A549 (cell line): Measurements from ENCODE around the gene SIGMAR1. TPM values are rescaled to one million over a fixed set of nuclear protein-coding genes. Genes with fewer than 3 reads are reported as not detected.

Experiments used
- ATAC-seq, 2 experiments: fragments of 200-7000 bp in 1 of 2; fragments of >200 bp in 1 of 2; cut with Nextera tagmentation in 1 of 2; cut with Tn5 transposase in 1 of 2; 3 replicates each; pipeline versions ENCODE4 v1.8.0 to v1.9.1; 2018 to 2020; ENCODE audit warnings: mild to moderate bottlenecking in 1 of 2, moderate library complexity in 1 of 2
- CTCF ChIA-PET: fragments of 300-600 bp; sonication (Branson Sonifier 250); formaldehyde crosslinking; extraction: SDS; loops from one replicate; lab custom pipeline; 2021; ENCODE audit warnings: antibody characterized with exemption, inconsistent platforms; lab: Yijun Ruan, JAX
- POLR2A ChIA-PET: fragments of 350-600 bp; formaldehyde crosslinking; extraction: SDS; loops from one replicate; lab custom pipeline; 2021; ENCODE audit warnings: antibody characterized with exemption, inconsistent platforms; lab: Yijun Ruan, JAX
- DNase-seq, 2 experiments: peaks; one replicate each; pipeline versions ENCODE4 v3.0.0 to v3.0.0-alpha.2; 2011 to 2016; ENCODE audit warnings: low read depth in 1 of 2, low spot score in 1 of 2
- FAIRE-seq: peaks from 2 replicates; lab custom pipeline; 2011; peaks lifted over from hg19 to GRCh38; lab: Jason Lieb, UNC
- H3K27ac ChIP-seq, 2 experiments: fragments of >200 bp; sonication (Bioruptor Twin); formaldehyde crosslinking; 3 replicates each; pipeline ENCODE4 v1.5.1; 2016 to 2017
- H3K4me1 ChIP-seq: fragments of >200 bp; sonication (Bioruptor Twin); formaldehyde crosslinking; 3 replicates; pipeline ENCODE4 v1.6.1; 2016
- H3K4me2 ChIP-seq: fragments of >200 bp; sonication (Bioruptor Twin); formaldehyde crosslinking; 3 replicates; pipeline ENCODE4 v1.6.1; 2016
- H3K4me3 ChIP-seq: fragments of >200 bp; sonication (Bioruptor Twin); formaldehyde crosslinking; 3 replicates; pipeline ENCODE4 v1.5.1; 2016
- H3K9me3 ChIP-seq: fragments of >200 bp; sonication (Bioruptor Twin); formaldehyde crosslinking; 3 replicates; pipeline ENCODE4 v1.6.1; 2016
- ATOH8 ChIP-seq: fragments of 250-450 bp; sonication (Bioruptor Pico); IDR thresholded peaks from 2 replicates; pipeline ENCODE4 v1.5.0; 2020; ENCODE audit warnings: low read depth, mild to moderate bottlenecking, moderate library complexity
- BHLHE40 ChIP-seq: IDR thresholded peaks from 2 replicates; pipeline ENCODE4 v1.6.1; 2012; ENCODE audit warnings: low read depth, low read length, inconsistent platforms
- CEBPB ChIP-seq, 2 experiments: fragments of >200 bp in 1 of 2; sonication (Bioruptor Twin) in 1 of 2; formaldehyde crosslinking in 1 of 2; IDR thresholded peaks; 2 replicates each; pipeline ENCODE4 v1.6.1; 2012 to 2016
- CHD4 ChIP-seq: fragments of 200-600 bp; sonication (generic); IDR thresholded peaks from 2 replicates; pipeline ENCODE4 v1.6.1; 2016; ENCODE audit warnings: antibody characterized with exemption, mild to moderate bottlenecking, borderline replicate concordance
- EHF ChIP-seq: fragments of 250-450 bp; sonication (Bioruptor Pico); IDR thresholded peaks from 2 replicates; pipeline ENCODE4 v1.5.0; 2020; ENCODE audit warnings: mild to moderate bottlenecking
- EP300 ChIP-seq, 2 experiments: fragments of >200 bp; sonication (Bioruptor Twin); formaldehyde crosslinking; IDR thresholded peaks; 2 replicates in 1 of 2; 3 replicates in 1 of 2; pipeline ENCODE4 v1.6.1; 2016 to 2017
- FOXS1 ChIP-seq: fragments of 250-450 bp; sonication (Bioruptor Pico); IDR thresholded peaks from 2 replicates; pipeline ENCODE4 v1.5.0; 2020; ENCODE audit warnings: mild to moderate bottlenecking, moderate library complexity
- MYC ChIP-seq: IDR thresholded peaks from 2 replicates; pipeline ENCODE4 v1.6.1; 2012; ENCODE audit warnings: mild to moderate bottlenecking, inconsistent platforms, low read length, improper control_type of control experiment, borderline replicate concordance
- NPAS2 ChIP-seq: fragments of 250-450 bp; sonication (Bioruptor Pico); IDR thresholded peaks from 2 replicates; pipeline ENCODE4 v1.8.0; 2022; ENCODE audit warnings: mild to moderate bottlenecking, moderate library complexity, borderline replicate concordance
- RAD21 ChIP-seq, 2 experiments: fragments of >200 bp in 1 of 2; sonication (Bioruptor Twin) in 1 of 2; formaldehyde crosslinking in 1 of 2; IDR thresholded peaks in 1 of 2; conservative IDR thresholded peaks in 1 of 2; 2 replicates in 1 of 2; 3 replicates in 1 of 2; pipeline ENCODE4 v1.6.1; 2012 to 2018; ENCODE audit warnings: inconsistent platforms in 1 of 2
- RCOR1 ChIP-seq: fragments of 150-350 bp; IDR thresholded peaks from 2 replicates; pipeline ENCODE4 v1.6.1; 2014; ENCODE audit warnings: antibody characterized with exemption, low read length, low read depth
- REST ChIP-seq: fragments of 200-600 bp; sonication (generic); IDR thresholded peaks from 2 replicates; pipeline ENCODE4 v1.6.1; 2016; ENCODE audit warnings: antibody characterized with exemption, mild to moderate bottlenecking, moderate library complexity
- SMC3 ChIP-seq: fragments of >200 bp; sonication (Bioruptor Twin); formaldehyde crosslinking; IDR thresholded peaks from 3 replicates; pipeline ENCODE4 v1.6.1; 2018; ENCODE audit warnings: inconsistent platforms
- TP53 ChIP-seq: fragments of 250-450 bp; sonication (Bioruptor Pico); IDR thresholded peaks from 2 replicates; pipeline ENCODE4 v1.5.0; 2021; ENCODE audit warnings: mild to moderate bottlenecking, moderate library complexity
- ZC3H11A ChIP-seq: fragments of 450-650 bp; IDR thresholded peaks from 2 replicates; pipeline ENCODE4 v1.6.1; 2014; ENCODE audit warnings: antibody characterized with exemption, mild to moderate bottlenecking
- ZFP36 ChIP-seq: fragments of 450-650 bp; IDR thresholded peaks from 2 replicates; pipeline ENCODE4 v1.6.1; 2014; ENCODE audit warnings: borderline replicate concordance; ENCODE audit not compliant: partially characterized antibody
- ZNF302 ChIP-seq: fragments of 250-450 bp; sonication (Bioruptor Pico); IDR thresholded peaks from 2 replicates; pipeline ENCODE4 v1.9.0; 2021; ENCODE audit warnings: inconsistent platforms, mild to moderate bottlenecking, moderate library complexity
- WGBS: methylation state at CpG from one replicate; pipeline ENCODE4 v1.1.6; 2017; ENCODE audit errors: missing lambda C conversion rate; 5-methylcytosine and 5-hydroxymethylcytosine counted together
- polyA plus RNA-seq, 4 experiments: library from polyadenylated mRNA; depleted of rRNA in 3 of 4; stranded (reverse); fragments of >200 nt; fragmentation: RNase III in 1 of 4; extraction: RNeasy Plus Mini Kit Qiagen cat#74134 plus additional on column Dnase treatment in 1 of 4; gene quantifications; 2 replicates in 3 of 4; 3 replicates in 1 of 4; pipeline ENCODE4 v1.2.3, GENCODE V29; 2011 to 2017
- TF ChIP-seq, protein P1 (sequence below): IDR thresholded peaks from 2 replicates; pipeline ENCODE4 v1.6.1; 2012; ENCODE audit warnings: low read depth, borderline replicate concordance

The SIGMAR1 gene
- polyA plus RNA-seq, 2 of the 4 experiments (the other 2 are of a cell fraction) = 64.6 to 150 TPM

DNA sequence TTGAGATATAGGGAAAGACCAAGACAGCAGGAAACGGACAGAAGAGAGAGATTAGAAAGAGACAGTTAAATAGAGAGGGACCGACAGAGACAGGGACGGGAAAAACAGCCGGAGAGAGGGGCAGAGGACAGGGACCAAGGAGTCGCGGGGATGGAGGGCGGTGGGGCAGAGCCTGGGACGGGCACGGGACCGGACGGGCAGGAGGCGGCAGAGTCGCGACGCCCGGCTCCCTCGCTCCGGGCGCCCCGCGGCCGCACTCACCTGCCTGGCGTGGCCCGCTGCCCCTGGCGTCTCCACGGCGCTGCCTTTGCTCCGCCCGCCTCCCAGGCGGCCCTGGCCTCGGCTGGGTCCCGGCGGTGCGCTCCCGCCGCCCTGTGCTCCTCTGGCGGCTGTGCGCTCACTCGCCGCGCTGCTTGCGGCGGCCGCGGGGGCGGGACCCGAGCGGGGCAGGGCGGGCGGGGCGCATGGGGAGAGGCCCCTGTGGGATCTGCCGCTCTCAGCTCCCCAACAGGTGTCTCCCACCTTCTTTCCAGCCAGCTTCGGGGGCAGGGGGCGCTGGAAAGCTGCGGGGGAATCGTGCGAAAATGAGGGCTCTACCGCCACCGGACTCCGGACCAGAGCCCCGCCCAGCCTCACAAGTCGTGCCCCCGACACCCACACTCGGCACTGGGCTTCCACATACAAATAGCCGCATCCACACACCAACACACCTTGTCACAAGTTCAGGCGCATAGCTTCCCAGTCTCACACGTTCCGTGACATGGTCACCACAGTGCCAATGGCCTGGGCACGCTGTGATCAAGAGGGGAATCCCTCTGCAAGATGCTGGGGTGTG, 8.7 kb downstream of the SIGMAR1 start, which contains the start of gene ARID3C:
Gene ARID3C (minus strand): TSS at position 411 of the 835 bp plus-strand sequence. CDS start 1,052 bp downstream, outside the sequence.
- CTCF ChIA-PET = interaction anchor here (1.3 to 13.3 kb wide), 5 partner anchors 9 to 81 kb away, joined by 4 to 429 read pairs (median 6); partner anchors contain the start of genes DCTN3, RPP25L and SIGMAR1
- 8% methylated on average over 38 of the region's 69 CpGs for WGBS

DNA sequence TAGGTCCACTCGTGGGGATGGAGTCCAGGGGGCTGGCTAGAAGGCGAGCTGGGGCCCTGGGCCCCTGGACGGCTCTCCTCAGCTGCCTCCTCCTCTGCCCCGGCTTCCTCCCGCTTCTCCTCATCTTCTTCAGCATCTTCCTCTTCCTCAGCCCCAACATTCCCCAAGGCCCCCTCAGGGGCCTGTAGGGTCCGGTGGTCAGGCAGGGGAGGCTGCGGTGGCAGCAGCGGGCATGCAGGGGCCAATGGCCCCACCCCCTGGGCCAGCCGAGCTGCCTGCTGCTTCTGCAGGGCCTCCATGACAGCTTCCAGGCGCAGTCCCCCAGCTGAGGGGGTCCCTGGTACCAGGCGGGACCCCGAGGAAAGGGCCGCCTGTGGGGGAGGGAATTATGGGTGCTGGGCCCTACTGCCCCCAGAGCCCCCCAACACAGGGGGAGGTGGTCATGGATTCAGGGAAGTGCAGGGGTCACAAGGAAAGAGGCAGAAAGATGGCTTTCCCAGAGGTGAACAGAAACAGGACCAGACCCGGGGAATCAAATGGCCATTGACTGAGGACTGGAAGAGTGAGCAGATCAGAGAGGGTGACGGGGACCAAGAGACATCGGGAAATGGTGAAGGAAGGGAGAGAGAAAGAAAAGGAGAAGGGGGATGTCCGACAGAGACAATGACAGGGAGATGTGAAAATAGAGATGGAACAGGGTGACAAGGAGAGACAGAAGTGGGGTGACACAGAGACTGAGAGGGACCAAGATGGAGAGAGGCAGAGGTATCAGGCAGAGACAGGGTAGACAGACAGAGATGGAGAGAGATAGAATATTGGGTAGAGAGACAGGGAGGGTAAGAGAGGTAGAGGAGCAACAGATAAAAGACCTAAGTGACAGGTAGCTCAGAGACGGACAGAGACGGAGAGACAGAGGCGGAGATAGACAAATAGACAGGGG, 9.6 kb downstream of the SIGMAR1 start:
- POLR2A ChIA-PET = no interaction called here
- peak in 1 of 2 experiments; percentile 3; a peak in 1 of 6 replicates for ATAC-seq
- Histone ChIP-seq H3K4me3 (peak overlapping the region; percentile 49), H3K27ac (no peak overlapping the region), H3K9me3 (no peaks in the 10 kb centered on the region), H3K4me2 (peak overlapping the region; percentile 95), H3K4me1 (peaks cover 13% of the 10 kb centered on the region; the same call in 1 of the 3 replicates)
- DNase-seq = no peak
- CTCF ChIA-PET = interaction anchor here (0.7 to 13.3 kb wide), 3 partner anchors 17 to 37 kb away, joined by 3 to 429 read pairs (median 4); partner anchors contain the start of gene RPP25L
- WGBS = 51% methylated on average over 19 of the region's 20 CpGs
- no peak for FAIRE-seq
- TF ChIP-seq RAD21 (conservative IDR thresholded peaks at IDR 0.05 in 1 of 2, IDR thresholded peaks at IDR 0.05 in 1 of 2) (no peak), BHLHE40 (no peak), ZFP36 (no peak), ZC3H11A (no peak), REST (no peak), TP53 (CRISPR knock-in tag) (no peak), NPAS2 (CRISPR knock-in tag) (no peak), CHD4 (no peak), ATOH8 (CRISPR knock-in tag) (no peak)

More for the DNA sequence above, 8.7 kb downstream of the SIGMAR1 start, which contains the start of gene ARID3C:
- peak within 1 kb of the TSS; percentile 3 to 61; a peak in 3 of 6 replicates for H3K27ac ChIP-seq
- FAIRE-seq (no peak), ATAC-seq (peak; percentile 73 to 85), DNase-seq (no peak)
- H3K4me2 ChIP-seq = peak within 1 kb of the TSS; percentile 95
- no peaks in the 10 kb centered on the region for H3K9me3 ChIP-seq
- no peak for TF ChIP-seq FOXS1
- no peak for TF ChIP-seq EHF (CRISPR knock-in tag)
- TF ChIP-seq, protein P1, sequence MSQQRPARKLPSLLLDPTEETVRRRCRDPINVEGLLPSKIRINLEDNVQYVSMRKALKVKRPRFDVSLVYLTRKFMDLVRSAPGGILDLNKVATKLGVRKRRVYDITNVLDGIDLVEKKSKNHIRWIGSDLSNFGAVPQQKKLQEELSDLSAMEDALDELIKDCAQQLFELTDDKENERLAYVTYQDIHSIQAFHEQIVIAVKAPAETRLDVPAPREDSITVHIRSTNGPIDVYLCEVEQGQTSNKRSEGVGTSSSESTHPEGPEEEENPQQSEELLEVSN = no peak
- TF ChIP-seq ZNF302 (CRISPR knock-in tag) = no peak
- TF ChIP-seq CEBPB (IDR thresholded peaks at IDR 0.05) = no peak
- TF ChIP-seq CHD4 = no peak
- no peak for TF ChIP-seq RCOR1
- no peak for TF ChIP-seq SMC3
- no peak for TF ChIP-seq MYC
- TF ChIP-seq EP300 (IDR thresholded peaks at IDR 0.05) = no peak
- POLR2A ChIA-PET = interaction anchor here (1.2 kb wide), 1 partner anchor 8 kb away, joined by 3 read pairs; no protein-coding TSS in a partner anchor
- H3K4me3 ChIP-seq = peak within 1 kb of the TSS; percentile 49
- H3K4me1 ChIP-seq = peaks cover 13% of the 10 kb centered on the region; the same call in 1 of the 3 replicates
